HPDE6-E6E7 (cell line): ENCODE data around the gene STARD7.
"Not testable (repeated sequence)": the region's sequence is repeated elsewhere in the genome, so short reads cannot be mapped to it uniquely, and the experiment has no call there.

Experiments
- DNase-seq: peaks from one replicate; pipeline ENCODE4 v3.0.0; 2011; ENCODE audit warnings: missing footprints; ENCODE audit errors: extremely low spot score

The STARD7 gene, protein sequence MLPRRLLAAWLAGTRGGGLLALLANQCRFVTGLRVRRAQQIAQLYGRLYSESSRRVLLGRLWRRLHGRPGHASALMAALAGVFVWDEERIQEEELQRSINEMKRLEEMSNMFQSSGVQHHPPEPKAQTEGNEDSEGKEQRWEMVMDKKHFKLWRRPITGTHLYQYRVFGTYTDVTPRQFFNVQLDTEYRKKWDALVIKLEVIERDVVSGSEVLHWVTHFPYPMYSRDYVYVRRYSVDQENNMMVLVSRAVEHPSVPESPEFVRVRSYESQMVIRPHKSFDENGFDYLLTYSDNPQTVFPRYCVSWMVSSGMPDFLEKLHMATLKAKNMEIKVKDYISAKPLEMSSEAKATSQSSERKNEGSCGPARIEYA

DNA sequence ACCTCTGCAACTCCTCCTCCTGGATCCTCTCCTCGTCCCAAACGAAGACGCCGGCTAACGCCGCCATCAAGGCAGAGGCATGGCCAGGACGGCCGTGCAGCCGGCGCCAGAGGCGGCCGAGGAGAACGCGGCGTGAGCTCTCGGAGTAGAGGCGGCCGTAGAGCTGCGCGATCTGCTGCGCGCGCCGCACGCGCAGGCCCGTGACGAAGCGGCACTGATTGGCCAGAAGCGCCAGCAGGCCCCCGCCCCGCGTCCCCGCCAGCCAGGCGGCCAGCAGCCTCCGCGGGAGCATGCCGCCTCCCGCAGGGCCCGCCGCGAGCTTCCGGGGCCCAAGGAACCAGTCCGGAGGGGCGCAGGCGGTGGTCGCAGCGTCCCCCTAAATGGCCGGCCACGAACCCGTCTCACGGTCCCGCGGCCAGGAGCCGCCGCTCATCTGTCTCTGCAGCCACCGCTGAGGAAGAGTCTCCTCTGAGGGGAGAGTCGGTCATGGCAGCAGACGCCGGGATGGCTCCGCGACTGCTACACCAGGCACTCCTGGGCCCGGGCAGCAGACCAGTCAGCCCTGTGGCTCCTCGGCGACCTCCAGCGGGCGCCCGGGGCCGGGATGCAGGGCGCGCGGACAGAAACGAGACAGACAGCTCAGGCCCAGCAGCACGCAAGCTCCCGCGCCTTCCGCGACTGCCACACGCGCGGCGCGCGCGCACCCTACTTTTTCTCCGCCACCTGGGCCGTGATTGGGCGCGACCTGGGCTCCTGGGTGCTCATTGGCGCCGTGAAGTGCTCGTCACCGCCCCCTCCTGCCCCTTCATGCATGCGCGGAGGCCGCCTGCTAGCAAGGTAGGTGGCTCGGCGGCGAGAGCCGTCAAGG is at the start of gene STARD7:
Gene STARD7, minus strand, starts transcription at position 685 of the 868 bp plus-strand sequence. Its CDS starts 393 bp downstream, at position 292.
- DNase-seq = peak; percentile 94

DNA sequence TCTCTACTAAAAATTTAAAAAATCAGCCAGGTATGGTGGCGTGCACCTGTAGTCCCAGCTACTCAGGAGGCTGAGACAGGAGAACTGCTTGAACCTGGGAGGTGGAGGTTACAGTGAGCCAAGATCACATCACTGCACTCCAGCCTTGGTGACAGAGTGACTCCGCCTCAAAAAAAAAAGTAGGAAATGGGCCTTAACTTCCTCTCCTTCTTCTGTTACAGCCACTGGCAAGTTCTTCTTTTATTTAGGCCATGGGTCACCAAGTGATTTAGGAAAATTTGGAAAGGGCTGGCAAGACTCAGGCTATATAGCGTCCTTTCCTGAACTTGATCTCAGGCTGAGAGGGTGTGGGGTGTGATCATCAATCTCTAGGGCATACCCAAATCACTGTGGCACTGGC is 49.1 kb upstream of the STARD7 start:
- DNase-seq = not testable (repeated sequence)

DNA sequence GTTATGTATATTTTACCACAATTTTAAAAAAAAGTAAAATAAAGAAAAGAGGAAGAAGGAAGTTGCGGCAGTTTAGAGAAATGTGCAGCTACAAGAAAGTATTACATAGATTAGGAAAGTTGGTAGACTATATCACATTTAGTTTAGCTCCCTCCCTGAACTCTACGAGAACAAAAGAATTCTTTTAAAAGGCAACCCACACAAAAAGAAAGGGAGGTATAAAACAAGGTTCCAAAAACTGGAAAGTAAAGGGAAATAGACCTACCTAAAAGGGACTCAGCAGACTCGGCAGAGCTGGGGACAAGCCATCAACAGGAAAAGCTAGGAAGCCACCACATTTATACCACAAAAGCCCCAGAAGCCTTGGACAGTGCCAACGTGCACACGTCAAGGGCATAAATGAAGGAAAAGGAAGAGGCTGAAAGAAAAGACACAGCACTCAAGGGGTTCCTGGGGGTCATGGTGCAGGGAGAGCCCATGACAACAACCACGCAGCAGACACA is 48.0 kb upstream of the STARD7 start:
- no peak for DNase-seq

DNA sequence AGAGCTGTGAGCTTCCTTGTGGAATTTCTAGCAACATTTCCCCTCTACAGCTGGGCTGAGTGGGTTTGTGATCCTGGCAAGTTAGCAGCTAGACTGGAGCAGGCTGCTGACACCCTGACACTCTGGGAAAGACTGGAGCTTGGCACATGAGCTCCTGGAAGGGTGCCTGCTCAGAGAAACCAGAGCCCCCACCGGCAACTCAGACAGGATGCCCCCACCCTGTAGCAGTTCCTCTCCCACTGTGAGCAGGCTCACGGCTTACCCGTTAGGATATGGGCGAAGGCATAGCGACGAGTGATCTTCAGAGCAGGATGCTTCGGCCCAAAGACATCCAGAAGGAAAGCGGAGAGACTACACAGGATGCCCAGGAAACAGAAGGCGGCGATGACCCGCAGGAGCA is 45.9 kb upstream of the STARD7 start:
- DNase-seq = no peak

DNA sequence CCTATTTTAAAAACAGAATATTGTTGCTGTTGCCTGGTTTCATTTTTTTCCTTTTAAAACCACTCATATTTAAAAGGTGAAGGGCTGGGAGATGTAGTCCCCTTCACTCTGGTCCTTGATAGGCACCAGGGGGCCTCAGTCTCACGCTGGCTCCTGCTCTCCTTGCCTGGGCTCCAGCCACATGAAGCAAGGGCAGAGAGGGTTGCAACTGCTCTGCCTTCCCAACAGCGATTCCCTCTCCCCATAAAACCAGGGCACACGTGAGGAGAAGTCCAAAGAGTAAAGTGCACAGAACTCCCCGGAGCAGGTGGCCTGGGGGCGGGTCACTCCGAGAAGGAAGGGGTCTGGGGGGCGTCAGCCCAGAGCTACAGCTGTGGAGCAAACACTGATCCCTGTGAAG is 44.4 kb upstream of the STARD7 start:
- no peak for DNase-seq

DNA sequence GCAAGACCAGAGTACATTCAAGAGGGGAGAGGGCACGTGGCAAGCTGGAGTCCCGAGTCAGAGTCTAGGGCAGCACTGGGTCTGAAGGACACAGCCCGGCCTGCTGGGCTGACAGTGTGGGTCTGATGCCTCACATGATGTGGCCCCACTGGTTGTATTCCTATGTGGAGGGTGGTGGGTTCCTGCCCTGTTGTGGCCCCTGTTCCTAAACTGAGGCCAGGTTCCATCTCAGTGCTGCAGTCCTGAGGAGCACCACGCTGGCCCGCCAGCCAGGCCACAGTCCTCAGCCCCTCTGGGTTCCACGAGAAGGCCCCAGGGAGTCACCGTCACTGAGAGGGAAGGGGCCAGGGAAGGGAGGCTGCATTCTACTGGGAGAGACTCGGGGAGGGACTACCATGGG is 43.9 kb upstream of the STARD7 start:
- DNase-seq = no peak

DNA sequence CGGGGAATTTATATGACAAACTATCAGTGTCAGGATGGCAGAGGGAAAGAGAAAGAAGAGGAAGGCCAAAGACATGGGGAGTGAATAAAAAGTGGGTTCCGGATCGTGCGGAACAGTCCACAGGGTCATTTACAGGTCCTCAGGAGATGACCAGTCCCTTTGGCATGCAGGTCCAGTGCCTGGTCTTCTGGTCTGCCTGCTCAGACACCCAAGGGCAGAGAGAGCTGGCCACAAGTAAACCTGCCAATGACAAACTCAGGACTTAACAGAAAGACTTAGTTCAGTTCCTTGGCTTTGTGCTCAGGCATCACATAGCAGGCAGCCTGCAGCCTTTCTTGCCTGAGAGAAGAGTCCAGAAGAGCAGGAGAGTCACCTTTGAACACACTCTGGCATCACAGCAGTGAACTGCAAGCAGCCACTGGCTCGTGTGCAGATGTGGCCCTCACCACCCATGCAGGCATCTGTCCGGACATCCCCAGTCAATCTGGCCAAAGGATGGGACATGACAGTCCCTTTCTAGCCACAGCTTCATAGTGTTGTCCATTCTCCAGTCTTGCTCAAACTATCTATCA is 43.2 kb upstream of the STARD7 start:
- DNase-seq = no peak

DNA sequence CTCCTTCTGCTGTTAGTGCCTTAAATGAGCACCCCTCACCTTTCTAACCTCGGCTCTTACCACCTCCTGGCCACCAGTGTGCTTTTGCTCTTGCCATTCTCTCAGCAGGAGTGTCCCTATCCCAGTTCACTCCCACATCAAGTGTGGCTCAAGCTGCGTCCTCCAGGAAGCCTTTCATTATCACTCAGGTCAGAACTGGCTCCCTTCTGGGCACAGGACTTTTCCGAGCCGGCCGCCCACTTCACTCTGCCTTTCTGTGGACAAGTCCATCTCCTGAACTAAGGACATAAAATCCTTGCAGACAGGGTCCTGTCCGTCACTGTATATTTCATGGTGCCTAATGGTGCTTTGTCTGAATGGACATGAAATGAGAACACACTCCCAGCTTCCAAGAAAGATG is 41.6 kb upstream of the STARD7 start:
- no peak for DNase-seq

DNA sequence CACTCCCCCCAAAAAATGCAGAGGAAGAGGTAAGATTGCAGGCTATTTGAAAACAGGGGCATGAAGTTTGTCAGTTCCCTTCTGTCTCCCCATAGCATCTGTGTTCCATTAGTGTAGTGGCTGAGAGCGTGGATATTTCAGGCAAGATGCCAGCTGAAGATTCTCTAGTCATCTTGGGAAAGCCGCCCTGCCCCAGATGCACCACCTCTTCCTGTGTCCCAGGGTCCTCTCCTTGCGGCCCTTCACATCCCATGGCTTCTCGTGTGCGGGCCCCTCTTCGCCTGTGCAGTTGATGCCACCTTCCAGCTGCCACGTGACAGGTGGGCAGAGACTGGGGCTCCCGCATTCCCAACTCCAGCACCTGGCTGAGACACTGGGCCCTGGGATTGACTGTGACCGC is 41.0 kb upstream of the STARD7 start:
- no peak for DNase-seq

DNA sequence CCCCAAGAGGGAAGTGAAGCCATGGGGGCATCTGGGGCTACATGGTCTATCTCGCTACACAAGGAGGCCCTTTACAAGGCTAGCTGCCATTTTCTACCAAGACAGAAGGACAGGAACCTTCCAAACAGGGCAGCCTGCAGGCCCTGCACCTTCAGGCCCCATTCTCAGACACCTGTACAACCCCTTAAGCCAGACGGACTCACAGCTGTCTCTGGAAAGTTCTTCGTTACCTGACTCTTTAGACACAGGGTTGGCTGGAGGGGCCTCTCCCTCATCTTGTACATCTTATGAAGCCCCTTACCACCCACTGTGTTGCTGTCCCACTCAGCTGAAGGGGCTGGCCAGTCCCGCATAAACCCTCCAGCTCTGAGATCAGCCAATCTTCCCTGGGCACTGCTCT is 40.0 kb upstream of the STARD7 start:
- DNase-seq = no peak

DNA sequence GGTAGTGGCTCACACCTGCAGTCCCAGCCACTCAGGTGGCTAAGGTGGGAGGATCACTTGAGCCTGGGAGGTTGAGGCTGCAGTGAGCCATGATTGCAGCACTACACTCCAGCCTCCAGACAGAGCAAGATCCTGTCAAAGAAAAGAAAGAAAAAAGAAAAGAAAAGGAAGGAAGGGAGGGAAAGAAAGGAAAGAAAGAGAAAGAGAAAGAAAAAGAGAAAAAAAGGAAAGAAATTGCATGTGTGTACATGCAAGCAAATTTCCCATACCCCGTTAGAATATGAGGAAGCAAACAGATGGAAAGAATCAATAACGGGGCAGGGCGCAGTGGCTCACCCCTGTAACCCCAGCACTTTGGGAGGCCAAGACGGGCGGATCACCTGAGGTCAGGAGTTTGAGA is 39.3 kb upstream of the STARD7 start:
- DNase-seq = no peak

DNA sequence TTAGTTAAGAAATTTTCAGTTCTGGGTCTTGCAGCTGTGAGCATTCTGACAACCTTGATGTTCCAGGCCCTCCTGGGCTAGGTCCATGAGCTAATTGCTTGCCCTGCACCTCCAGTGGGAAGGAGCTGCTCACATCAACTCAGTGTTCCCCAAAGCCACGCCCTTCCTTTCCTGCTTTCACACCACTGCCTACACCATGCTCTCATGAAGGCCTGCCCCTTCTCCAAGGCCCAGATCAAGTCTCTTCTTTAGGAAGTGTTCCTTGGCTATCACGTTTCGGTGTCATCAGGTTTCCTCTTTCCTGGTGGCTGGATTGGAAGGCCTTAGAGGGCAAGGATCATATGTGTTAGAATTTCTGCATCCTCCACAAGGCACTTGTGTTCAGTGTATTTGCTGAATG is 38.4 kb upstream of the STARD7 start:
- no peak for DNase-seq

DNA sequence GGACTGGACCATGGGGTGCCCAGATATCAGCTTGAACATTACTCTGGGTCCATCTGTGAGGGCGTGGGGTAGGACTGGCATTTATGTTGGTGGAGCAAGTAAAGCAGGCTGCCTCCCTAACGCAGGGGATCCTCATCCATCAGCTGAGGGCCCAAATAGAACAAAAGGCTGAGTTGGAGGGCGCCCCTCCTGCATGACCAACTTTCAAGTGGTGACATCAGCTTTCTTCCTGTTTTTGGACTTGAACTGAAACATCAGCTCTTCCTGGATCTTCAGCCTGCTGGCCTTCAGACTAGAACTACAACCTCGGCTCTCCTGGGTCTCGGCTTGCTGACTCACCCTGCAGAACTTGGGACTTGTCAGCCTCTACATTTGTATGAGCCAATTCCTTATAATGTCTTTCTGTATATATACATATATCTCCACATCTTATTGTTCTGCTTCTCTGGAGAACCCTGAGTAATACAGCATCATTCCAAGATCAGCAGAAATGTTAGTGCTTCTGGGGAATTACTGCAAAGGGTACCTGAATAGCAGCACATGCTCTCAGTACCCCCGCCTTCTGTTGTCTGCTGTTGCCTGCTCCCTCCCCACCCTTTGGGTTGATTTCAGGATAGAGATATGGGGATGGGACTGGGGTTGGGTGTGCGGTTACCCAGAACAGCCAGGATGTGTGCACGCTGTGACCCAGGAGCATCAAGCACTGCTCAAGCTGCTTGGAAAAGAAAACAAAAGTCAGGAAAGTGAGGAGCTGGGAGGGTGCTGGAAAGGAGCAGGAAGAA is 37.2 kb upstream of the STARD7 start:
- DNase-seq = no peak

DNA sequence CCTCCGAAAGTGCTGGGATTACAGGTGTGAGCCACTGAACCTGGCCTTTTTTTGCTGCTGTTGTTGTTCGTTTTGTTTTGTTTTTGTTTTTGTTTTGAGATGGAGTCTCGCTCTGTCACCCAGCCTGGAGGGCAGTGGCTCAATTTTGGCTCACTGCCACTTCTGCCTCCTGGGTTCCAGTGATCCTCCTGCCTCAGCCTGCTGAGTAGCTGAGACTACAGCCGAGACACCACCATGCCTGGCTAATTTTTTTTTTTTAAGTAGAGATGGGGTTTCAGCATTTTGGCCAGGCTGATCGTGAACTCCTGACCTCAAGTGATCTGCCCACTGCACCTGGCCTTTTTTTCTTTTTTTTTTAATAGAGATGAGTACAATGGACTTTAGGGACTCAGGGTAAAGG is 35.2 kb upstream of the STARD7 start:
- DNase-seq = no peak

DNA sequence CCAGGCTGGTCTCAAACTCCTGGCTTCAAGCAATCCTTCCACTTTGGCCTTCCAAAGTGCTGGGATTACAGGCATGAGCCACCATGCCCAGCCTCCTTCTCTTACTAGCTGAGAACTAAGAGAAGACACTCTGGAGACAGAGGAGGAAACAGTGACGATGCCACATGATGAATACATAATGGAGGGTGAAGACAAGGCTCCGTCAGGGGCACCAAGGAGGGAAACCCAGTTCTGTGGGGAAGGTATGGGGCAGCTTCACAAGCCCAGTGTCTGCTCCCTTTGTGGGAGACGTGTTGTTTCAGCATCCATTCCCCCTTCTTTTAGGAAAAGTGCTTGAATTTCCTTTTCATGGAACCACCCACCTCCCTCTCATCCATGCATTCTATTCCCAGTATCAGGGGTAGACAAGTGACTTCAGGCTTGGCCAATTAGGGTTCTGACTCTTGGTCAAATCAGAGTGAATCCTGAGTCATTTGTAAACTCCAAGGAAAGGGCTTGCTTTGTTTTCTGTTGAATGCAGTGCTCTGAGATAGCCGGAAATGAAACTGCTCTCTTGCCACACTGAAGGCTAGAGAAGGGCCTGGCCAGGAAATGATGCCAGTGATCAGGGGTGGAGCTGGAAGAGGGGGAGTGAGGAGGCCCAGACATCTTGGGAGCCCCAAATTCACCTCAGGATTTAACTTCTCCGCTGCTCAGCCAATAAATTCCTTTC is 33.4 kb upstream of the STARD7 start:
- peak; percentile 71 for DNase-seq

DNA sequence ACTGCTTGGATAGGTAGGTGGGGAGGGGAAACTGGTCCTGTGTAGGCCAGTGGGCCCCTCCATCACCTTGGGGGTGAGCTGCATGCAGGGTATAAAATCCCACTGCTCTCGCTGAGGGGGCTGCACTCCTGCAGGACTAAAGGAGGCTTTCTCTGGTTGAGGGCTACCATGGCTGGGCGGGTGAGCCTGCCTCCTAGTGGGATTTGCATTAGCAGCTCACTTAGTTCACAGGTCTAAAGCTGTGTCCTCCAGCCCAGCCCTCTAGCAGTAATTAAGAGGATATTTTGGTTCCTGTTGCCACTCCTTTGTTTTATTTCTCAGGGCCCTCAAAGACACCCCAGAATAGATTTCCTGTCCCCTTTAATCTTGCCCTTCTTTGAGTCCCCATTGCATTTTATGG is 32.6 kb upstream of the STARD7 start:
- DNase-seq = no peak

DNA sequence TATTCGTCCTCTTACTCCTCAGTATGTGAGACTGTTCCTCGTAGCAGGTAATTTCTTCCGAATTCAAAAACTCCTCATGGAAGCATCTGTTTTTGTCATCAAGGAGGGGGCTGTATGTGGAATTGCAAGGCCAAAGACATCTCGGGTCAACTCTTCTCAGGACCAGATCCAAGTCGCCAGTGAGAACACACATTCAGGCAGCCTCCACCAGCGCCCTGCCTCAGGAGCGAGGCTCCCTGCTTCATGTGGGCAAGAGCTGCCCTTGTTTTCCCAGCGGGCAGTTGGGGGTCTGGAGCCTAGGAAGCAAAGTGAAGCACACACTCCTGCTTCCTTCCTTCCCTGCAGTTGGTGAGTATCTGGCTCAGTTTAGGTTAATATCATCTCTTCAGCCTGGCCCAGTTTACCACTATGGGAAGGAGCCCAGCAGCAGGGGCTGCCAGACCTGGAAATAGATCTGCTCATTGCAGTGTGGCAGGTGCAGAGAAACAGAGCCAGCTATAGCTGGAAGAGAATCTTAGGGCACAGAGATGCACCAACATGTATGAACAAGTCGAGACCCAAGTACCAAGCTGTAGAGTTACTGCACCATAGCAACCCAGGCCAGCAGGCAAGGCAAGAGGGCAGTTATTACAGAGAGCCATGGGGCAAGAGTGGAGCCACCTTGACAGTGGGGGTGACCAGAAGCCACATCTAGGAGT is 31.9 kb upstream of the STARD7 start:
- DNase-seq = peak; percentile 35

DNA sequence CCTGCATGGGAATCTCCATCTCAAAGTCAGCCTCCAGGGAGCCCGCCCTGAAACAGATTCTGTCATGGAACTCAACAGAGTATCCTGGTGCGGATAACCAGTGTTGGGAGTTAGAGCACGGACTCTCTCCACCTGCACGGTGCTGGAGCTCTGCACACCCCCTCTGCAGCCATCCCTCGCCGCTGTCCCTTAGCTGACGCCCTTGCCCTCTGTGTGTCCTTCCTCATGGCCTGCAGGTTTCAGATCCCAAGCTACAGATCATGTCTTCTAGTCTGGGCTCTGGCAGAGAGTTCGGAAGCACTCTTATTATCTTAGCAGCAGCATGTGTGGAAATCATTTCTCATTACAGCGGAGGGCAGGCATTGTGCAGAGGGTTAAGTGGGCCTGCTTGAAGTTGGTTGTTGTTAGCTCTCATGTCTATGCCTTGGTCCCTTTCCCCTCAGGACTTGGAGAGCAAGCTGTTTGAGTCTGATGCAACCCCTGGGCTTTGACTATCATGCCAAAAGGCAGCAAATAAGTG is 31.2 kb upstream of the STARD7 start:
- no peak for DNase-seq

DNA sequence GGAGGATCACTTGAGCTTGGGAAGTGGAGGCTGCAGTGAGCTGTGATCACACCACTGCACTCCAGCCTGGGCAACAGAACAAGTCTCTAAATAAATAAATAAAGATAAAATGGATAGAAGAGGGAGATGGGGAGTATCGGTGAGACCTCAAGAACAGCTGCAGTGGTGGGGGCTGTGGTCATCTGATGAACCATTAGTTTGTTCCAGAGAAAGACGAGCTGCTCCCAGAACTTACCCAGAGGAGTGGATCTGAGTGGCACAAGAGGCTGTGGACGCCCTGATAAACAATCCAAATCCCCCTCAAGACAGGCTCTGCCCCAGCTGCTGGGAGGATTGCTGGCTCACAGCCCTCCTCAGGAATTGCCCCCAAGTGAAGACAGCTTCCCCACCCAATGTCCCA is 30.5 kb upstream of the STARD7 start:
- DNase-seq = no peak

DNA sequence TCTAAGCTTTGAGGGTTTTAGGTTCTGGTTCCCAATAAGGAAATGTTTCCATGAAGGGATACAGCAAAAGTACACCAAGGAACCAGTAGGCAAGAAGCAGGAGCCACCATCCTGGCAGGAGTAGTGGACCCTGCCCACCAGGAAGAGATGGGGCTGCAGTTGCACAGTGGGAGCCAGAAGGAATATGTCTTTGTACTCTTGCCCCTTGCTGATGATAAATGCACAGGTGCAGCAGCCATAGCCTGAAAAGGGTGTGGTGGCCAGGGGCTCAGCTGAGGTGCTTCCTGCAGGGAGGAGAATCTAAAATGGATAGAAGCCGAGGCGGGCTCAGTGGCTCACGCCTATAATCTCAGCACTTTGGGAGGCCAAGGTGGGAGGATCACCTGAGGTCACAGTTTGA is 29.6 kb upstream of the STARD7 start:
- no peak for DNase-seq
